DOHH2 (cell line): ENCODE measurements around the gene CHRNA5.
"Not testable (repeated sequence)": the region's sequence is repeated elsewhere in the genome, so short reads cannot be mapped to it uniquely, and the experiment has no call there.

Experiments
- H3F3A ChIP-seq: fragments of 200-600 bp; sonication (generic), shearing (Covaris generic); 2 replicates; pipeline ENCODE4 v1.6.0; 2016; ENCODE audit warnings: antibody characterized with exemption, mild to moderate bottlenecking; ENCODE audit not compliant: control insufficient read depth, insufficient read depth
- H3K27ac ChIP-seq: fragments of 200-600 bp; sonication (generic); 2 replicates; pipeline ENCODE4 v1.5.1; 2014; ENCODE audit warnings: low read depth, mild to moderate bottlenecking, low read length, moderate library complexity
- H3K27me3 ChIP-seq: fragments of 200-600 bp; sonication (generic); 2 replicates; pipeline ENCODE4 v1.6.1; 2014; ENCODE audit warnings: mild to moderate bottlenecking, low read length, mixed read lengths; ENCODE audit not compliant: control insufficient read depth
- H3K36me3 ChIP-seq: fragments of 200-600 bp; sonication (generic); 2 replicates; pipeline ENCODE4 v1.6.1; 2014; ENCODE audit warnings: mild to moderate bottlenecking, low read length, moderate library complexity, mixed read lengths; ENCODE audit not compliant: control insufficient read depth
- H3K4me1 ChIP-seq: fragments of 200-600 bp; sonication (generic); 2 replicates; pipeline ENCODE4 v1.6.1; 2014; ENCODE audit warnings: mild to moderate bottlenecking, low read length, mixed read lengths; ENCODE audit not compliant: control insufficient read depth
- H3K4me2 ChIP-seq: fragments of 200-600 bp; sonication (generic); 2 replicates; pipeline ENCODE4 v1.6.0; 2014; ENCODE audit warnings: mild to moderate bottlenecking, low read length, moderate library complexity
- H3K4me3 ChIP-seq: fragments of 200-600 bp; sonication (generic); 2 replicates; pipeline ENCODE4 v1.5.1; 2014; ENCODE audit warnings: mild to moderate bottlenecking, low read length, mixed read lengths
- H3K79me2 ChIP-seq: fragments of 200-600 bp; sonication (generic); 2 replicates; pipeline ENCODE4 v1.6.1; 2014; ENCODE audit warnings: mild to moderate bottlenecking, low read length, mixed read lengths; ENCODE audit not compliant: control insufficient read depth
- H3K9me2 ChIP-seq: fragments of 200-600 bp; sonication (generic); replicated peaks from 2 replicates; pipeline ENCODE4 v1.6.1; 2014; ENCODE audit warnings: mild to moderate bottlenecking, low read length, mixed read lengths; ENCODE audit not compliant: control insufficient read depth
- H3K9me3 ChIP-seq: fragments of 200-600 bp; sonication (generic); 2 replicates; pipeline ENCODE4 v1.6.1; 2014; ENCODE audit warnings: antibody characterized with exemption, low read length, mixed read lengths; ENCODE audit not compliant: control insufficient read depth, insufficient read depth
- H4K20me1 ChIP-seq: fragments of 200-600 bp; sonication (generic); 2 replicates; pipeline ENCODE4 v1.6.0; 2014; ENCODE audit warnings: low read depth, mild to moderate bottlenecking, antibody characterized with exemption, low read length, moderate library complexity; ENCODE audit not compliant: control insufficient read depth, insufficient read depth
- CTCF ChIP-seq: fragments of 200-600 bp; sonication (generic); IDR thresholded peaks from one replicate; pipeline ENCODE4 v1.5.1; 2014; ENCODE audit warnings: antibody characterized with exemption, mild to moderate bottlenecking, low read depth, low read length; ENCODE audit not compliant: poor library complexity, severe bottlenecking
- EZH2phosphoT487 ChIP-seq: fragments of 200-600 bp; sonication (generic); IDR thresholded peaks from 2 replicates; pipeline ENCODE4 v1.6.1; 2017; ENCODE audit warnings: borderline replicate concordance, mild to moderate bottlenecking, antibody characterized with exemption, low read length, moderate library complexity, mixed read lengths

The CHRNA5 gene

GRCh38 chr15:78550194-78550593 lies 15.1 kb upstream of the CHRNA5 start:
- H3K27me3 ChIP-seq = no peaks in the 10 kb centered on the region
- no peak overlapping the region for H3K4me2 ChIP-seq
- H3K4me1 ChIP-seq = no peaks in the 10 kb centered on the region
- H3K9me2 ChIP-seq = no peaks in the 10 kb centered on the region
- no peak overlapping the region for H3K27ac ChIP-seq
- H4K20me1 ChIP-seq = no peaks in the 10 kb centered on the region
- no peak overlapping the region for H3K4me3 ChIP-seq
- no peaks in the 10 kb centered on the region for H3K9me3 ChIP-seq
- H3K79me2 ChIP-seq = no peaks in the 10 kb centered on the region
- TF ChIP-seq CTCF = no peak
- H3F3A ChIP-seq = peaks cover 7% of the 10 kb centered on the region
- H3K36me3 ChIP-seq = peaks cover 56% of the 10 kb centered on the region

- Histone ChIP-seq H3K4me2 (no peak overlapping the region), H4K20me1 (no peaks in the 10 kb centered on the region), H3K27me3 (no peaks in the 10 kb centered on the region), H3K4me1 (no peaks in the 10 kb centered on the region), H3K9me3 (no peaks in the 10 kb centered on the region), H3K4me3 (no peak overlapping the region), H3K36me3 (peaks cover 50% of the 10 kb centered on the region), H3F3A (peaks cover 7% of the 10 kb centered on the region), H3K79me2 (no peaks in the 10 kb centered on the region), H3K27ac (no peak overlapping the region), H3K9me2 (no peaks in the 10 kb centered on the region)
- TF ChIP-seq EZH2phosphoT487 (no peak), CTCF (no peak)
These were observed 14.5 kb upstream of the CHRNA5 start for GRCh38 chr15:78550815-78551214.

- Histone ChIP-seq H4K20me1 (no peaks in the 10 kb centered on the region), H3K4me2 (no peak overlapping the region), H3K9me2 (no peaks in the 10 kb centered on the region), H3K27ac (no peak overlapping the region), H3K9me3 (no peaks in the 10 kb centered on the region), H3K79me2 (no peaks in the 10 kb centered on the region), H3K4me3 (no peak overlapping the region), H3K36me3 (peaks cover 39% of the 10 kb centered on the region), H3F3A (peaks cover 7% of the 10 kb centered on the region), H3K27me3 (no peaks in the 10 kb centered on the region), H3K4me1 (no peaks in the 10 kb centered on the region)
- TF ChIP-seq EZH2phosphoT487 (no peak), CTCF (no peak)
These were observed 13.4 kb upstream of the CHRNA5 start for GRCh38 chr15:78551902-78552301.

GRCh38 chr15:78552597-78552996 lies 12.7 kb upstream of the CHRNA5 start:
- no peaks in the 10 kb centered on the region for H3K79me2 ChIP-seq
- no peak overlapping the region for H3K4me3 ChIP-seq

GRCh38 chr15:78560201-78560600 lies 5.1 kb upstream of the CHRNA5 start:
- H3K27me3 ChIP-seq, H3K9me2 ChIP-seq, H3K9me3 ChIP-seq, H3F3A ChIP-seq, H4K20me1 ChIP-seq, H3K4me3 ChIP-seq, H3K4me1 ChIP-seq, H3K79me2 ChIP-seq, H3K27ac ChIP-seq, H3K4me2 ChIP-seq, H3K36me3 ChIP-seq: not testable (repeated sequence)

More at GRCh38 chr15:78552597-78552996, 12.7 kb upstream of the CHRNA5 start:
- Histone ChIP-seq H3K9me2 (no peaks in the 10 kb centered on the region), H3K9me3 (no peaks in the 10 kb centered on the region), H3F3A (peaks cover 7% of the 10 kb centered on the region), H3K36me3 (peaks cover 32% of the 10 kb centered on the region), H3K4me2 (no peak overlapping the region), H3K27me3 (no peaks in the 10 kb centered on the region), H3K4me1 (no peaks in the 10 kb centered on the region), H3K27ac (no peak overlapping the region), H4K20me1 (no peaks in the 10 kb centered on the region)
- no peak for TF ChIP-seq EZH2phosphoT487
- no peak for TF ChIP-seq CTCF
